ENCODE measurements around the gene NCBP1.

NCBP1 gene

GRCh38 chr9:97714435-97714834 is 80.8 kb downstream of the NCBP1 start:
- DNase-seq (ENCODE audit: low read depth in 3 of 3), result no peak

- no peak for DNase-seq (ENCODE audit: low read depth in 3 of 3)
Measured at GRCh38 chr9:97717866-97718265, 84.2 kb downstream of the NCBP1 start.

GRCh38 chr9:97721396-97721795 is 87.8 kb downstream of the NCBP1 start:
- no peak for DNase-seq (ENCODE audit: low read depth in 3 of 3)

GRCh38 chr9:97722331-97722730 is 88.7 kb downstream of the NCBP1 start:
- DNase-seq (ENCODE audit: low read depth in 3 of 3), result no peak
